Fibroblast of skin of left quadriceps (primary cell): ENCODE results near the gene TMEM186.
"Not testable (repeated sequence)": the region's sequence is repeated elsewhere in the genome, so short reads cannot be mapped to it uniquely, and the experiment has no call there.

ENCODE experiments used
- DNase-seq, 2 experiments: peaks; one replicate each; pipeline ENCODE4 v3.0.0-alpha.2; 2013; ENCODE audit warnings: low read depth in 2 of 2

TMEM186 gene

DNA sequence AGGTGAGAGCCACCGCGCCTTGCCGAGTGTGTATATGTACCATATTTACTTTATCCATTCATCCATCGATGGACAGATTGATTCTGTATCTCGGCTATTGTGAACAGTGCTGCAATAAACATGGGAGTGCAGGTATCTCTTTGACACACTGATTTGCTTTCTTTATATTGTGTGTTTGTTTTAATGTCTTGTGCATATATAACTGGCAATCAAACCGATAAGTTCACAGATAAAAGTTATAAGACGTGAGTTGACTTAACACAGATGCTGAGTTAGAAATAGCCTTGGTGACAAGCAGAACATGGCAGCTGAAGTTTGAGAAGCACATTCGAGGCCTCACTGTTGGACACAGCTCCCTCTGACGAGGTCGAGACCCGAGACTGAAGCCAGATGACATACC is 23.2 kb downstream of the TMEM186 start:
- no peak for DNase-seq

DNA sequence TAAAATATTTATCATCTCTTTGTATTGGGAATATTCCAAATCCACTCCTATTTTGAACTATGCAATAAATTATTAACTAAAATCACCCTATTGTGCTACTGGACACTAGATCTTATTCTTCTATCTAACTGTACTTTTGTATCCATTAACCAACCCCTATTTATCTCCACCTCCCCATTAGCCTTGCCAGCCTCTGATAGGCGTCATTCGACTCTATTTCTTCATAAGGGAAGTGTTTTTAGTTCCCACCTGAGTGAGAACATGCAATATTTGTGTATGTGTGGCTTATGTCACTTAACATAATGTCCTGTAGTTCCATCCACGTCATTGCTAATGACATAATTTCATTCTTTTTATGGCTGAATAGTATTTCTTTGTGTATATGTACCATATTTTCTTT is 23.9 kb downstream of the TMEM186 start:
- DNase-seq: no peak

DNA sequence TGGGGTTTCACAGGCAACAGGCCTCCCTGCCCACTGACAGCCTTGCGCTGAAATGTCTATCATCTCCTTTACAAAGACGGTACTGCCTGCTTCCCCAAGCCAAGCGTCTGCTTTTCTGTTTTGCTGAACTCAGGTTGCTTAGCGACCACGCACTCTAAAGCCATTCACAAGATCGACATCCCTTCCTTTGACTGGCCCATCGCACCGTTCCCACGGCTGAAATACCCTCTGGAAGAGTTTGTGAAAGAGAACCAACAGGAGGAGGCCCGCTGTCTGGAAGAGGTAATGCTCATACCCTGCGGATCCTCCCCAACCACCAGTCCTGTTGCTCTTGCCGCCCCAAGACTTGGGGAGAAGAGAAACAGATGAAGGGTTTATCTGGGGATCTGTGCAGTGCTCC is 28.7 kb downstream of the TMEM186 start:
- no peak for DNase-seq

DNA sequence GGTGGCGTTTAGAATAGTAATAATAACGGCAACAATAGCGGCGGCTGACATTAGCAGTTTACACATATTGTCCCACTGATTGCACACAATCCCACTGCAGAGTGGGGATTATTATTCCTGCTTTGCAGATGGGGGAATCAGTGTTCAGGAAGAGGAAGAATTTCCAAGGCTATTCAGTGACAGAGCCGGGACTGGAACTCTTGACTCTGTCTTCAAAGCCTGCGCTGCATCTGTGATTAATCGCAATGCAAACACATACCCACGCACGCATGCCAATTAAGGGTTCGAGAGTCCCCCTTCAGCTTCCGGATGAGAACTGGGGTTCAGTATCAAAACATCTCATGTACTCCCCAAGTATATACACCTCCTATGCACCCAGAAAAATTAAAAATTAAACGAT is 29.2 kb downstream of the TMEM186 start:
- no peak for DNase-seq

DNA sequence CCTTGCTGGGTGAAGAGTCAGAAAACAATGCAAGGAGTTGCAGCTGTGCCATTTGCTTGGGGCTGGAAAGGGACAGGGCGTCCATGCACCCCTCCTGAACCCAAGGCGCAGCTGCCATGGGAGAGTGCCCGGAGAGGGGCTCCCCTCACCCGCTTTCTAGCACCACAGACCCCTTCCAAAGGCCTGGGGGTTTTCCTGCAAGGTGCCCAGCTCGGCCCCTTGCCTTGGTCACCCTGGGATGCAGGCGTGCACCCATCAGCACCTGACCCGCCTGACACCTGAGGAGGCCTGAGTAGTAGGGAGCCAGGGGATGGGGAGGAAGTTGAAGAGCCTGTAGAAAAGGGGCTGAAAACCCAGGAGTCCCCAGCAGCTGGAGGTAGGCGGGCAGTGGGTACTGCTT is 30.3 kb downstream of the TMEM186 start:
- DNase-seq: no peak

DNA sequence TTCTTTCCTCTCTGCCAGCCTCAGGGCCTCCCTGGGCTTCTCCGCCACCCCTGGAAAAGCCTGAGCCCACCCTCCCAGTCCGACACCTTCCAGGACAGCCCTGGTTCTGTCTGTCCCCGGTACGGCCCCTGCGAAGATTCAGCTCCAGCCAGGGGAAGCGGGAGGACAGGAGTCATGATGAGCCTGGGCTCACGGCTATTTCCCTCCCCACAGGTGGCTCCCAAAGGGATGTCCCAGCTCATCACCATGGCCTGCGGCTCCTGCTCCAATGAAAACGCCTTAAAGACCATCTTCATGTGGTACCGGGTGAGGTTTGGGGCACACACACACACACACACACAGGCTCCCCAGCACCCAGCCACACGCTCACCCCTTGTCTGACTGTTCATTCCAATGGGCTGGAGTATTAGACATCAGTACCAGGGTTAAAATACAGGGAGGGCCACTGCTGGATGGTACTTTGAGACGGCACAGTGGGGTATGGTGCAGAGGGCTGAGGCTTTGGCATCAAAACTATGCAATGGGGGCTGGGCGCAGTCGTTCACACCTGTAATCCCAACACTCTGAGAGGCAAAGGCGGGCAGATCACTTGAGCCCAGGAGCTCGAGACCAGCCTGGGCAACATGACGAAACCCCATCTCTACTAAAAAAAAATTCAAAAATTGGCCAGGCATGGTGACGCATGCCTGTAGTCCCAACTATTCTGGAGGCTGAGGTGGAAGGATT is 32.8 kb downstream of the TMEM186 start:
- DNase-seq: no peak

DNA sequence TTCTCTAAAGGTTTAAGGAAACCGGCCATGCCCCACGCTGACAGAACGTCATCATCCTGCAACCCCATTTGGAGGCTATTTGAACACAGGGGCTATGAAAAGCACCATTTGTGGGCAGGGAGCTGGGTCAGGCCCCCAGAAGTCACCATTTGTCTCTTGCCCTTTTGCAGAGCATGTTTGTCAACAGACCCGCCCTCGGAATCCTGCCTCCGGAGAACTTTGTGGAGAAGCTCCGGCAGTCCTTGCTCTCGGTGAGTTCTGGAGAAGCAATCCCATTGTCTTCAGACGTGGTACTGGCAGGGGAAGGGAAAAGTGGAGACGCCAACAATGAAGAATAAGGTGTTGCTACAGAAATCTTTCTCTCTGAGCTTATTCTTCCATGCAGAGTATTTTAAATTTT is 33.5 kb downstream of the TMEM186 start:
- no peak for DNase-seq

DNA sequence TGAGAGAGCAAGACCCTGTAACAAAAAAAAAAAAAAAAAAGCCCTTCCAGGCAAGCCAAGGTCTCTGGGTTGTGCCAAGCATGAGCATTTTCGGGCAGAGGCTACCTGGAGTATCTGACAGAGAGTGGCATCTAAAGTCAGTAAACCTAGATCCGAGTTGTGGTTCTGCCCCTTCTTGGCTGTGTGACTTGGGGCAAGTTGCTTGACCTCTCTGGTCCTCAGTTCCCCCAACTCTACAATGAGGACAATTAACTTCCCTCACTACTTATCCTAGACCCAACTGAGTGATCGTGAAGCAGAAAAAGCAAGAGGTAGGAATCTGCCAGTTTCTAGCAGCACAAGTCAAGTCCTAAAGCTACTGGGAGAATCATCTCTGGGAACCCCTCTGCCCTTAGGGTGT is 34.4 kb downstream of the TMEM186 start:
- DNase-seq: no peak

DNA sequence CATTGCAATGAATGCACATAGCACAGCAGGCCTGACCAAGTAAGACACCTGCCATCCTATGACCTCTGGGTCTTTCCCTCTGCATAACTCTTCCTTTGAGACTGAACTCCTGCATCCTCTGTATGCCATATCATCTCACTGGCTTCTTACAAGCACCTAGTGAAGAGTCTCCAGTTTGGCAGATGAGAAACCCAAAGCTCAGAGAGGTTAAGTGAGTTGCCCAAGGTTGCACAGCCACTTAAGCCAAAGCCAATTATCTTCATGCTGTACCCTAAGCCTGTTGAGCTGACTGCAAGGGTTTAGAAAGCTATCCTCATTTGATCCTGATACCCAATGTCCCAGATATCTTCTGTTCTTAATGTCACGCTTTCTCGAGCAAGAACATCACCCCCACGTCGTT is 35.2 kb downstream of the TMEM186 start:
- DNase-seq: no peak

DNA sequence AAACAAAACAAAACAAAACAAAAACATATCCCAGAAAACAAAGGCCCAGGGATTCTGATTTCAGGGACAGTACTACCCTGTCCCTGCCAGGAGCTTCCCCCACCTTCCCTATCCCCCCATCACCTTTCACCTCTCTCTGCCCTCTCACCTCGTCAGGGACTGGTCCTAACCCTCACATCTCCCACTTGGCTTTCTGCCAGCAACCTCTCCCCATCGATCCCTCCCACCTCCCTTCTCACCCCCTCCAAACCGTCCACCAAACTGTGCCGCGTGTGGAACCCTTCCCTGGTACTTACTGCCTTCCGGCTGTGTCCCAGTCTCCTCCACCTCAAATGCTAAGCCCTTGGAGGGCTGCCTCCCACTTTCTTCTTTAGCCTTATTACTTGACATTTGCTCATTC is 36.4 kb downstream of the TMEM186 start:
- no peak for DNase-seq

DNA sequence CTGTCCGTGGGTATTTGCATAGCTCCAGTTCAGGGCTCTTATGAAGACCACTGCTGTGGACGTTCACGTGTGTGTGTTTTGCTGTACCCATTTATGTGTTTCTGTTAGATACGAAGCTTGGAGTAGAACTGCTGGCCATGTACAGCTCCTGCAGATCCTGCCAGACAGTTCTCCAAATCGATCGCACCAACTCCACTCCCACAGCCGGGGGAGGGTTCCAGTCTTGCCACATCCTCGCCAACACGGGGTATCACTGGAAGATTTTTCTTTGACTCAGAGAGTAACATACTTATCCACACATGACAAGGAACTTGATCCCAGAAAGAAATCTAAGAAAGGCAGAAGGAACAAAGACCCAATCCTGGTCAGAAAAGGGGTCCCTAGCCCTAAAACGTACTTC is 37.4 kb downstream of the TMEM186 start:
- no peak for DNase-seq

DNA sequence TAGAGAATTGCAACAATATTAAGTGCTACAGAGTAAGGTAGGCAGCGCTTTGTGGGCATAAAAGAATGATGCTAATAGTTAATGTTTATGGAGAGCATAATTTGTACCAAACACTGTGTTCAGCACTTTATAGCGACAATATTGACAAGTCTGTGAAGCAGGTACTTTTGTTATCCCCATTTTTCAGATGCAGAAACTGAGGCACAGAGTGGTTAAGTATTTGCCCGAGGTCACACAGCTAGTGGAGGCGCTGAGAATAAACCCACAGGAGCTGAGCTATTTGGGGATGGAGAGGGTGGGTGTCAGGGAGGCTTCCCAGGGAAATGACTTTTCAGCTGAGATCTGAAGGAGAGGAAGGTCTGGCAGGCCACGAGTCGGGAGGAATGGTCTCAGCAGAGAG is 39.4 kb downstream of the TMEM186 start:
- no peak for DNase-seq

DNA sequence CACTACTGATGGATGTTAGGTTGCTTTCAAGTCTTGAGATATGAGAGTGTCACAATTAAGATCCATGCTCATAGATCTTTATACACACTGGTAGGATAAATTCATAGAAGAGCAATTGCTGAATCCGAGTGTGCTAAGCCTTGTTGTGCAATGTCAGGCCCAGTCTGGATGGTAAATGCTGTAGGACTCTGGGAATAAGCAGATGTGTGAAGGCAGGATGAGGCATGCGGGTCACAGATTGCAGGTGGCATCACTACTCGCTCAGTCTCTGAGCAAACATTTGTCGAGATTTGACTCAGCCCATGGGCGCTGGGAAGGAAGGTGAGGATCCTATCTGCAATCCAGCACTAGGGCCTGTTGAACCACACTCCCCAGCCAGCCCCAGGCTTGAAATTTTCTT is 40.7 kb downstream of the TMEM186 start:
- no peak for DNase-seq

DNA sequence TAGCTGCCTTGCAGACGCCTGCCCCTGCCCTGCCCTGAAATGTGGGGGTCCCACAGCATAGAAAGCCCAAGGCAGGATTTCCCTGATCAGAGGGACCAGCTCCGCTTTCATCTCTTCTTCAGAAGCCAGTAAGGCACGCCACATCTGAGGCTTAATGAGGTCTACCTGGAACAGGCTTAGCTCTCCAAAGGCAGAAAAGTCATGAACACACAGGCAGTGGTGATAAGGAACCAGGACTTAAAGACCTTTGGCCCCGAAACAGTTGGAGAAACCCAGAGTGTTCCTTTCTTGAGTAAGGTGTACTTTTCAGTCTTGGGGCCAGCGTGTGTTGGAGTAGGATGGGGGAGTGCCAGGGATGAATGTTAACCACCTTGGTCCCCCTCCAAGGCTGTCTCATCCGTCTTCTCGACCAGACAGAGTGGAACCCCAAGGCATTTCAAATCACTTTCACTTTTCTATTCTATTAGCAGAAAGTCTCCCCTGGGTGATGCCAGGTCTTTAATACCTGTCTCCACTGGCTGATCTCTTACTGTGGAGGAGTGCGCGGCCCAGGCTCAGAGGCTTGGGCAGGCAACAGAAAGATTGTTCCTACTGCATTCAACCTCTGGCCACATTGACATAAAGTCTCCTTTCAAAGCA is 43.9 kb downstream of the TMEM186 start:
- DNase-seq: no peak

DNA sequence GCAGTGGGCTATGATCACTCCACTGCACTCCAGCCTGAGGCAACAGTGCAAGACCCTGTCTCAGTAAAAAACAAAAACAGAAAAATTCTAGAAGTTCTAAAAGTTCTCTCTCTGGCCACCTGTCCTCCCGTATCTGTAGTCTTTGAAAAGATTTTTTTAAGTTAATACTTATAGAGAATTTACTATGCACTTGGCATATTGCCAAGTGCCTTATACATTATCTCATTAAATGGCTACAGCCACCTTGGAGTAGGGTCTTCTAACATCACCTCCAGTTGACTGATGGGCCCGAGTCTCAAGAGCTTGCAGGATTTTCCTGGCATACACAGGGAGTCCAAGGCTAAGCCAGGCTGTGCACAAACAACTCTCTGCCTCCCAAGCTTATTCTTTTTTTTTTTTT is 44.7 kb downstream of the TMEM186 start:
- no peak for DNase-seq

DNA sequence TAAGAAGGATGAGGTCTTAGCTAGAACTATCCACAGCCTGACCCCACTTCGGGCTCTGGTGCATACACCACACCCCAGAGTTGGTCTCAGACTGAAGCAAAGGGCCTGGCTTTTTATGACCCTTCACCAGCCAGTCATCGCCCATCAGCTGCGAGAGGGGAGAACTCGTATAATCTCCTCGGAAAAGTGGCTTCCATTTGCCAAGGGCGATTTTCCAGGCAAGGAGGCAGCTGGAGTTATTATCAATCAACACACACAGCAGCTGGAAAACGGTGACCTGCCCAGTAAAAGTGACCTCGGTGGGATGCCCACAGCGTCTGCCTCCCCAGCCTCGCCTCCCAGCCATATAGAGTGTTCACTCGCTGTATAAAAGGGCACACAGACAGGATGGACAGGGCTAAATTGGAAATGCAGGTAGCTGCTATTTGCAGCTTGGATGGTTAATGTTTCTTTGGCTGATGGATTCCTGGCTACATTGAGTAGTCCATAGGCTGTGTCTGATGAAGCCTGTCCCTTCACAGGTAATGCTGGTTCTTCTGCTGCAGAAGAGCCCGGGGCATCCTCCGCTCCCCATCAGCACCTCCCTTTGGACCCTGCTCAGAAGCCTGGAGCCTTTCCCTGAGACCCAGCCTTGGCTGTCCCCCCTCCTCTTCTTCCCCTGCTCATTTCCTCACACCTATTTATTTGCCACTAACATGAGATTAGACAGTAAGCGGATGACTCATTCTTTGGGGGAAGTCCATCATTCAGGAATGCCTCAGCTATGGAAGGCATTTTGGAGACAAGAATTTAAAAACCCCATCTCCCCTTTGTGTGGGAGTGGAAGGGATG is 45.7 kb downstream of the TMEM186 start:
- DNase-seq: peak; percentile 75 to 80

DNA sequence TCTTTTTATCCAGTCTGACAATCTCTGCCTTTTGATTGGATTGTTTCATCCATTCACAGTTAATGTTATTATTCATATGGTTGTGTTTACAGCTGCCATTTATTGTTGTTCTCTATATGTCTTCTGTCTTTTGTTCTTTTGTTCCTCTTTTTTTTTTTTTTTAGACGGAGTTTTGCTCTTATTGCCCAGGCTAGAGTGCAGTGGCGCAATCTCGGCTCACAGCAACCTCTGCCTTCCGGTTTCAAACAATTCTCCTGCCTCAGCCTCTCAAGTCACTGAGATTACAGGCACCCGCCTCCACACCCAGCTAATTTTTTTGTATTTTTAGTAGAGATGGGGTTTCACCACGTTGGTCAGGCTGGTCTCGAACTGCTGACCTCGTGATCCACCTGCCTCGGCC is 48.5 kb downstream of the TMEM186 start:
- not testable (repeated sequence) for DNase-seq
